NCI-H345 treated with DMSO at 0.1 percent for 48 hours (cell line): ENCODE results near the gene CACNA1B.

Experiments
- DNase-seq: peaks from one replicate; lab custom pipeline; 2025; ENCODE audit not compliant: unreplicated experiment; lab: John Stamatoyannopoulos, UW

Gene CACNA1B

DNA sequence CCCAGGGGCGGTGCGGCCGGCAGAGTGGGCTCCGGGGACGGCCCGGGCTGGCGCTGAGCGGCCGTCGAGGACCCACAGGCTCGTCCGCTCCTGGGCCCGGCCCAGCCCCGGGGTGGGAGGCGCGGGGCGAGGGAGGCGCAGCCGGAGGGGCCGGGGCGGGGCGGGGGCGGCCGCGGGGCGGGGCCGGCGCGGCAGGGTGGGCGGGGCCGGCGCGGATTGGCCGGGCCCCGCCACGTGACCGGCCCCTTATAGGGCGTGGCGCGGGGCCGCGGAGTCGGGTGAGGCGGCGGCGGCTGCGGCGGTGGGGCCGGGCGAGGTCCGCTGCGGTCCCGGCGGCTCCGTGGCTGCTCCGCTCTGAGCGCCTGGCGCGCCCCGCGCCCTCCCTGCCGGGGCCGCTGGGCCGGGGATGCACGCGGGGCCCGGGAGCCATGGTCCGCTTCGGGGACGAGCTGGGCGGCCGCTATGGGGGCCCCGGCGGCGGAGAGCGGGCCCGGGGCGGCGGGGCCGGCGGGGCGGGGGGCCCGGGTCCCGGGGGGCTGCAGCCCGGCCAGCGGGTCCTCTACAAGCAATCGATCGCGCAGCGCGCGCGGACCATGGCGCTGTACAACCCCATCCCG is at the start of gene CACNA1B:
Gene CACNA1B, plus strand, starts transcription at position 277 of the 617 bp plus-strand sequence. Its CDS starts 152 bp downstream, at position 429.
- peak; percentile 31 for DNase-seq

DNA sequence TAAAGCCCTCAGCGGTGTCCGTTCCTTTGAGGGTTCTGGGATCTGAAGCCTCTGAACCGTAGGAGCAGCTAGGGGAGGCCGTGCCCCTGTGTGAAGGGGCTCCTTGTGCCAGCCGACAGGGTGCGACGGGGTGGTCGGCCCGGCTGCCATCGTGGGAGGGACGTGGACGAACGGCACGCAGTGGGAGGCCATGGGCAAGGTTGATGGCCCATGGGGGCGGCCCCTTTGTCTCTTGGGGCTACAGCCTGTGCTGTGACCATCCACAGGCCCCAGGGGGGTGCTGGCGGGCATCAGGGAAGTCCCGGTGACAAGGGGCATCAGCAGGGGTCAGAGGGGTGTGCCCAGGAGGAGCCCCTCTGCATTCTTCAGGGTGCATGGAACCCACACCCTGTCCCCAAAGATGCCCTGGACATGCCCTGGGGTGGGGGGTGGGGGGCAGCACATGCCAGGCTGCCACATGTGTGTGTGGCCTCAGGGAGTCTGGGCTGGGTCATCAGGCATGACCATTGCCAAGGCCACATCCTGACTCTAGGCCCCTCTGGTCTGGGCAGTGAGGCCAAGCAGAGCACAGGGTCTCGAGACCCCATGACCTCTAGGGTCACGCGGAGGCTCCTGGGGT is 49.6 kb upstream of the CACNA1B start:
- no peak for DNase-seq

DNA sequence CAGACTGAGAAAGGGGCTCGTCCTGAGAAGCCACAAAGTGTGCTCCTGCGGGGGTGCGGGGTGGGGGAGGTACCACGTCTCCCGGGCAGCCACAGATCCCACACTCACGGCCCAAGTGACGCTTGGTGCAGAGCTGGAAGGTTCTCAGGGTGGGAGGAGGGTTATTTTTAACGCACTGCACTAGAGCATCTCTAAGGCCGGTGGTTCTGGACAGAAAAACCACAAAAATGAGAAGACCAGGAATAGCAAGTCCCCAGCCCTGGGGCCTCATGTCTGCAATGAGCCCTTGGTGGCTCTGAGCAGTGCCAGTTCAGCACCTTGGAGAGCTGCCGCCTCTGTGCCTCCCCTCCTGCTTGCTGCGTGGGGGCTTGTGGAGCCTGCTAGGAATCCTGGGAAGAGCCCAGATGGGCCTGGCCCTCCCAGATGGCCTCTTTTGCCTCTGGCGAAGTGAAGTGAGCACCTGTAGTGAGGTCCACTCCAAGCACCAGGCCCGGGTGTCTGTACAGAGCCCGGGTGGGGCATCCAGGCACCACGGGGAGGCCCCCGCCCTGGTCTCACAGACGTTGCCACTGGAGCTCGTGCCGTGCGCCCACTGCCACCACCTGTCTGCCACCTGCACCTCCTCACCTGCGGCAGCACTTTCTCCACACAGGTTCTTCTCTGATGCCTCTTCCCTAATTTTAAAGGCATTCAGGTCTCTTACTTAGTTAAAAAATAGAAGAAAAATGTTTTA is 48.9 kb upstream of the CACNA1B start:
- DNase-seq = no peak

DNA sequence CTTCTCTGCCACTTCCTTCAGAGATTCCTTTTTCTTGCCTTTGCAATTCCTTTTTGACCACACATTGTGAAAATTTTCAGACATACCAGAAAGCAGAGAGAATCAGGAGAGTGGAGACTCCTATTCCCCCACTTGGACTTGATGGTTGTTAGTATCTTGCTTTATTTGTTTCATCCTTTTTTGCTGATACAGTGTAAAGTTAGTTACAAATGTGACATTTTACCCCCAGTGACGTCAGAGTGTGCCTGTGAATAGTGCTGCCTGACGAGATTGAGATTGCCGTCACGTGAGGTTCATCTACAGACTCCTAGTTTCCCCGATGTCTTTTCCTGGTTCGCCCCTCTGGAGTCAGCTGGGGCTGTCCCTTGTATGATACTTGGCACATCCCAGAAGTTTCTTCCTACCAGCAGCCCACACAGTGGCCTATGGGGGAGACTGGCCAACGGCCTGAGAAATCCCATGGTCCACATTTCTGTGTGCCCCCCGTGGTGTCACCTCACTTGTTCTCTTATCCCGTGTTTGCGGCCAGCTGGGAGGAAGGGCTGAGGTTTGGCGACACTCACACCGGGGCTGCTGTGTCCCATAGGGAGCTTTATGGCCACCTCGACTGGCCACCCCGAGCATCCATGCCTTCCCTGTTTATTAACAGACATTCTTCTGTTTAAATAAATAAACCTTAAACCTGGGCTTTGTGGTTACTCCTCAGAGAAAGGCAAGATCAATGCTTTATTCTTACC is 48.2 kb upstream of the CACNA1B start:
- no peak for DNase-seq

DNA sequence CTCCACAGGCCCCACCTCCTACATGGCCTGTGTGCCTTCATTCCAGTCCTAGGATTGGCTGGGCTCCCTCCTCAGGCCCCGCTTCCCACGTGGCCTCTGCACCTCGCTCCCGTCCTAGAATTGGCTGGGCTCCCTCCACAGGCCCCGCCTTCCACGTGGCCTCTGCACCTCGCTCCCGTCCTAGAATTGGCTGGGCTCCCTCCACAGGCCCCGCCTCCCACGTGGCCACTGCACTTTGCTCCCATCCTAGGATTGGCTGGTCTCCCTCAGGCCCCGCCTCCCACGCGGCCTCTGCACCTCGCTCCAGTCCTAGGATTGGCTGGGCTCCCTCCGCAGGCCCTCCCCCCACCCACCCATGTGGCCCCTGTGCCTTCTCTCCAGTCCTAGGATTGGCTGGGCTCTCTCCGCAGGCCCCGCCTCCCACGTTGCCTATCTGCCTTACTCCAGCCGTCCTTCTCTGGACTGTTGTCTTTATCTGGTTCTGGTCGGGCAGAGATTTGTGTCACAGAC is 45.3 kb upstream of the CACNA1B start:
- no peak for DNase-seq

DNA sequence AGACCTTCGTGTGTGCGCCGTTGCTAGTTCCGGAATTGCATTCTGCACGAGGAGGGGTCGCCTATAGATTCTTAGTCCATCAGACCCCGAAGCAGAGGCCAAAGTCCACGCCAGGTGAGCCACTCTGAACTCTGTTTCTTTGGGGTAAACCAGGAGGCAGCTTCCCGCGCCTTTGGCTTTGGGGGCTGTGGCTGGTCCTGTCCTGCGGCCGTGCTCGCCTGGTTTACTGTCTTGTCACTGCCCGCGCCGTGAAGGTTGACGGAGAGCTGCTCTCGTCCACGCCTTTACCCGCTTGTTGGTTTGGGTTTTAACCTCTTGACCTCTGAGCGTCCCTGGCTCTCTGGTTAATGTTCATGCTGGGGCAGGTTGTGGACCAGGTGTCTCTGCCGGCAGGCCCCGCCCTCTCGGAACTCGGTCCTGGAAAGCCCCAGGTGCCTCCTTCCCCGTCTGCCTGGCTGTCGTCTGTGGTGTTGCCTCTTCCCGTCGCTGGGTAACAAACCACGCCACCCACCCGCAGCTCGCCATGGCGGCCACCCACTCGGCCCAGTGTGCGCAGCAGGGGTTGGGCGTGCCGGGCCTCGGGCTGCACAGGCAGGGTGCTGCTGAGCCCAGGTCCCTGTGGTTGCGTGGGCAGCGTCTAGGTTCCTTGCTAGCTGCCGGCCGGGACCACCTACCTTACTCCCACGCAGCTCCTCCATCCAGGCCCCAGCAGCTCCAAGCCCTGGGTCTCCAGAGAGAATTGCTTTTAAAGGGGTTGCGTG is 44.6 kb upstream of the CACNA1B start:
- DNase-seq = no peak

DNA sequence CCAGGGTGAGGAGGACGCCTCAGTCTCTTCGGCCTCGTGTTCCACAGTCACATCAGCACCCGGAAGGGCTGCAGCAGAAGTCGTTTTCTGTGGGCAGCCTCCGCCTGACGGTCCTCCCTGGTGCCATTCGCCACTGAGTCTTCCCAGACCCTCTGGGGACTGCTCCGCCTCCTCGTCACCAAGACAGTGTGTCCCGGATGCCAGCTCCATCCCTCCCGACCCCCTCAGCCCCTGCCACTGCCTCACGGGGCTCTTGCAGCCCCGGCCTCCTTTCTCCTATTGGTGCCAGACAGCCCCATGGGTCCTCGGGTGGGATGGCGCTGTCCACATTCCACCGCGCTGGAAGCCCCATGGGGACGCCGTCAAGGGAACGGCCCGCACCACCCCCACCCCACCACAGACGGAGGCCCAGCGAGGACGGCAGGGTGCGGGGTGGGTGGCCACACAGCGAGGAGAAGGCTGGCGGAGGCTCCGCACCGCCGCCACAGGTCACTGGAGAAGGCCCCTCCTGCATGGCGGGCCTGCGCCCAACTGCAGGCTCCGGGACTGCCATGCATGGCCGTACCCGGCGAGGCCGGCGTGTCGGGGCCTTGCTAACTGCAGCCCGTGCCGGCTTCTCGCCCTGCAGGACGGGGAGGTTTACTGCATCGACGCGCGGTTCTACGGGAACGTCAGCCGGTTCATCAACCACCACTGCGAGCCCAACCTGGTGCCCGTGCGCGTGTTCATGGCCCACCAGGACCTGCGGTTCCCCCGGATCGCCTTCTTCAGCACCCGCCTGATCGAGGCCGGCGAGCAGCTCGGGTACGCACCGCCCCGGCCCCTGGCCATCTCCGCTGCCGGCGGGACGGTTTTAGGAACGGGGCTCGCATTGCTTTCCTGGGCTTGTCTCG is 43.6 kb upstream of the CACNA1B start:
- no peak for DNase-seq

- no peak for DNase-seq
Measured at GRCh38 chr9:137834846-137835546, 42.6 kb upstream of the CACNA1B start.

- DNase-seq = no peak
Measured at GRCh38 chr9:137836151-137836830, 41.3 kb upstream of the CACNA1B start.

GRCh38 chr9:137836831-137837241 is 40.7 kb upstream of the CACNA1B start:
- no peak for DNase-seq

DNA sequence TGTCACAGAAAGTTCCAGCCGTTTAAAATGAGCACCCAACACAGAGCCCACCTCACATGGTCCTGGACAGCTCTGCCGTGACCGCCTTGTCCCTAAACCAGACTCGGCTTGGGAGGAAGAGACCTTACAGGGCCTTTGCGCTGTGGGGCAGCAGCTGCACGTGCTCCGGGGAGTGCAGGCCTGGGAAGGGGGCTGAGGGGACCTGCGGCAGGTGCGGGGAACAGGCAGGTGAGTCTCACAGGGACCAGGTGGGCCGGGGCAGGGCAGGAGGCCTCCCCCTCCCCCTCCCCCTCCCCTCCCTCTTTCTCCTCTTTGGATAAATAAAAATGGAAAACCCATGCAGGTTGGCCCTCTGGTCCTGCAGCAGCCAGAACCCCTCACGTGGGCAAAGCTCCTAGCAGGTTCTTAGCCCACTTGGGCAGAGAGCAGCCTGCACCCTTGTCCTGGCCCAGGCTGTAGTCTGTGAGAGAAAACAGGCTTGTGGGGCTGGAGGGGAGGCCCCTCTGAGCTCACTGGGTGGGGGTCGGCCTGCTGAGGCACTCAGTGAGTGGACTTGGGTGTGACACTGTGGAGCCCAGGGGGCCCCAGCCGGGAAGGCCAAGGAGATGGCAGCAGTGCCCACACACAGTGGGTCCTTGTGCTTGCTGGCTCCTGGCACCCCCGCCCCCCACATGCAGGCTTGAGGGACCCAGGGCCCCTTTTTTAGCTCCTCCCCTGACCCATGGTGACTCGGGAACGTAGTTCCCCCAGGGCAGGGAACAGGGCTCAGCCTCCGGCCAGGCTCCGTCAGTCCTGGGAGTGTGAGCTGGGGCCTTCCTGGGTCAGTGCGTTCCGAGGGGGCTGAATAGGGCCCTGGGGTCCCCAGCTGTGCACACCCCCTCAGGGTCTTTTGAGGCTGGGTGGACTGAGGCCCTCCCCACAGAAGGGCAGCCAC is 40.0 kb upstream of the CACNA1B start:
- DNase-seq = no peak

DNA sequence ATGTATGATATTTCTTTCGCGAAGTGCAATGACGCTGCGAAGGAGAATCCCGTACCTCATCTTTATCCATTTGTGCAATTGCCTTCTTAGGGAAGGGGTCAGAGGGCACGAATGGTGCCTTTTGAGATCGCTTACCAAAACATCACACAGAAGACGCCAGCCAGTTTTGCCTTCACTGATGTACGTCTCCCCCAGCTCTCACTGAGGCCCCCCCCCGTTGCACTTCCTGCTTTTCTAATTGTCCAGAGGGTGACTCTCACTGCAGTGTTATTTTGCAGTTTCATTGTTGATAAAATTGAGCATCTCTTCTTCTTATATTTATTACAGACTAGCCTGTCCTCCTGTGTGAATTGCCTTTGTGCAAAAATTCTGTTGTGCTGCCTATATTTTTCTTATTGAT is 39.0 kb upstream of the CACNA1B start:
- no peak for DNase-seq

DNA sequence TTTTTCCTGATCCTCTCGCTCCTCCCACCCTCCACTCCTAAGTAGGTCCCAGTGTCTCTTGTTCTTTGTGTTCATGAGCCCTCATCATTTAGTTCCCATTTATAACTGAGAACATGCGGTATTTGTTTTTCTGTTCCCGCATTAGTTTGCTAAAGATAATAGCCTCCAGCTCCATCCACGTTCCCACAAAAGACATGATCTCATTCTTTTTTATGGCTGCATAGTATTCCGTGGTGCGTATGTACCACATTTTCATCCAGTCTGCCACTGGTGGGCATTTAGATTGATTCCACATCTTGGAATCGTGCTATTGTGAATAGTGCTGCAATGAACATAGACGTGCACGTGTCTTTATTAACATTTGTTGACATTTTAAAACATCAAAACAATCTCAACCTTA is 34.2 kb upstream of the CACNA1B start:
- DNase-seq = no peak

GRCh38 chr9:137851516-137852267 is 25.9 kb upstream of the CACNA1B start:
- no peak for DNase-seq

DNA sequence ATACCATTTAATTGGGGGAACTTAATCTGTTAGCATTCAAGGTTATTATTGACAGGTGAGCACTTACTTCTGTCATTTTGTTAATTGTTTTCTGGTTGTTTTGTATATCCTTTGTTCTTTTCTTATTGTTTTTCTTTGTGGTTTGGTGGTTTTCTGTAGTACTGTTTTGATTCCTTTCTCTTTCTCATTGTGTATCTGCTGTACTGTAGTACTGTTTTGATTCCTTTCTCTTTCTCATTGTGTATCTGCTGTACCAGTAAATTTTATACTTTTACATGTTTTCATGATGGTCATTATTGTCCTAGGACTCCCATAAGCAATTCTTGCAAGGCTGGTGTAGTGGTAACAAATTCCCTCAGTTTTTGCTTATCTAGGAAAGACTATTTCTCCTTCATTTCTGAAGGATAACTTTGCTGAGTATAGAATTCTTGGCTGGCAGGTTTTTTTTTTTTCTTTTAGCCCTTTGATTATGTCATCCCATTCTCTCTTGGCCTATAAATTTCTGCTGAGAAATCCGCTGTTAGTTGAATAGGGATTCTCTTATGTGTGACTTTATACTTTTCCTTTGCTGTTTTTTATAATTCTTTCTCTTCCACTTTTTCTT is 24.1 kb upstream of the CACNA1B start:
- DNase-seq = no peak

DNA sequence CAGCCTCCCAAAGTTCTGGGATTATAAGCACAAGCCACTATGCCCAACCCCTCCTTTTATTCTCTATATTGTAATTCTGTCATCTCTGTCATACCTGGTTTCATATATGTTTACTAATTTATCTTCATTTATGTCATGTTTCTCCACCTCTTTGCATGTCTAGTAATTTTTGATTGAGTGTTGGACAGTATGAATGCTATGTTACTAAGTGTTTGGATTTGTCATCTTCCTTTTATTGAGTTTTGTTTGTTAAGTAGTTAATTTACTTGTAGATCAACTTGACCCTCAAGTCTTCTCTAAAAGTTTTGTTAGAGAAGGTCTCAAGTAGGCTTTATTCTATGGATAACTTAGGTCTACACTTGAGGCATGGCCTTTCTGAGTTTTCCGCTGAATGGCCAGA is 17.2 kb upstream of the CACNA1B start:
- DNase-seq = no peak
